Measurements from ENCODE around the gene PDLIM5.
"Not testable (repeated sequence)": the region's sequence is repeated elsewhere in the genome, so short reads cannot be mapped to it uniquely, and the experiment has no call there.

The PDLIM5 gene

GRCh38 chr4:94621491-94622080 lies 169.8 kb downstream of the PDLIM5 start:
- in situ Hi-C loops (cut with HindIII; ENCODE audit: low sequenced_read_pairs), result no loop called here
- TF ChIP-seq CTCF (IDR thresholded peaks at IDR 0.05; ENCODE audit: low read depth, low read length, missing control alignments), result peak; percentile 66
- DNase-seq (ENCODE audit: low read depth), result peak; percentile 36
- no peak overlapping the region for H3K4me3 ChIP-seq (ENCODE audit: low read depth, low read length)

GRCh38 chr4:94623126-94623911 lies 171.6 kb downstream of the PDLIM5 start:
- DNase-seq (ENCODE audit: low read depth), result no peak
- in situ Hi-C loops (cut with HindIII; ENCODE audit: low sequenced_read_pairs), result no loop called here
- TF ChIP-seq CTCF (IDR thresholded peaks at IDR 0.05; ENCODE audit: low read depth, low read length, missing control alignments), result no peak
- H3K4me3 ChIP-seq (ENCODE audit: low read depth, low read length), result no peak overlapping the region

- no peak for TF ChIP-seq CTCF (IDR thresholded peaks at IDR 0.05; ENCODE audit: low read depth, low read length, missing control alignments)
- no peak for DNase-seq (ENCODE audit: low read depth)
- in situ Hi-C loops (cut with HindIII; ENCODE audit: low sequenced_read_pairs), result loop anchor here (5.0 kb wide), 1 partner anchor 460 kb away; no protein-coding TSS in a partner anchor
- H3K4me3 ChIP-seq (ENCODE audit: low read depth, low read length), result no peak overlapping the region
Measured at GRCh38 chr4:94626942-94627341, 175.2 kb downstream of the PDLIM5 start.

- in situ Hi-C loops (cut with HindIII; ENCODE audit: low sequenced_read_pairs), result loop anchor here (5.0 kb wide), 1 partner anchor 458 kb away; no protein-coding TSS in a partner anchor
- not testable (repeated sequence) for H3K4me3 ChIP-seq (ENCODE audit: low read depth, low read length); DNase-seq (ENCODE audit: low read depth)
Measured at GRCh38 chr4:94629058-94629457, 177.3 kb downstream of the PDLIM5 start.

GRCh38 chr4:94629837-94630236 lies 178.1 kb downstream of the PDLIM5 start:
- DNase-seq (ENCODE audit: low read depth), result no peak
- in situ Hi-C loops (cut with HindIII; ENCODE audit: low sequenced_read_pairs), result loop anchor here (5.0 kb wide), 1 partner anchor 457 kb away; no protein-coding TSS in a partner anchor
- TF ChIP-seq CTCF (IDR thresholded peaks at IDR 0.05; ENCODE audit: low read depth, low read length, missing control alignments), result no peak
- no peak overlapping the region for H3K4me3 ChIP-seq (ENCODE audit: low read depth, low read length)

- in situ Hi-C loops (cut with HindIII; ENCODE audit: low sequenced_read_pairs), result no loop called here
- no peak overlapping the region for H3K4me3 ChIP-seq (ENCODE audit: low read depth, low read length)
- TF ChIP-seq CTCF (IDR thresholded peaks at IDR 0.05; ENCODE audit: low read depth, low read length, missing control alignments), result no peak
- DNase-seq (ENCODE audit: low read depth), result no peak
Measured at GRCh38 chr4:94634271-94634670, 182.5 kb downstream of the PDLIM5 start.

- no peak for DNase-seq (ENCODE audit: low read depth)
- H3K4me3 ChIP-seq (ENCODE audit: low read depth, low read length), result no peak overlapping the region
- in situ Hi-C loops (cut with HindIII; ENCODE audit: low sequenced_read_pairs), result no loop called here
- TF ChIP-seq CTCF (IDR thresholded peaks at IDR 0.05; ENCODE audit: low read depth, low read length, missing control alignments), result no peak
Measured at GRCh38 chr4:94635177-94635576, 183.4 kb downstream of the PDLIM5 start.
